Nephron progenitor cell (in vitro differentiated cells): ENCODE measurements around the gene SH3PXD2A.

Experiments used
- DNase-seq: peaks from one replicate; pipeline ENCODE4 v3.0.0; 2021
- H3K27ac Mint-ChIP-seq: 2 replicates; pipeline ENCODE4 v1.8.0; 2021; ENCODE audit warnings: mild to moderate bottlenecking, moderate library complexity, mixed read lengths
- H3K27me3 Mint-ChIP-seq: 2 replicates; pipeline ENCODE4 v1.8.0; 2021; ENCODE audit warnings: mild to moderate bottlenecking, low read depth, mixed read lengths; ENCODE audit not compliant: poor library complexity
- H3K36me3 Mint-ChIP-seq: 2 replicates; pipeline ENCODE4 v1.8.0; 2021; ENCODE audit warnings: low read depth, mixed read lengths
- H3K4me1 Mint-ChIP-seq: 2 replicates; pipeline ENCODE4 v1.8.0; 2021; ENCODE audit warnings: mixed read lengths
- H3K4me3 Mint-ChIP-seq: 2 replicates; pipeline ENCODE4 v1.8.0; 2021; ENCODE audit warnings: mild to moderate bottlenecking, moderate library complexity, mixed read lengths
- H3K9me3 Mint-ChIP-seq: 2 replicates; pipeline ENCODE4 v1.8.0; 2021; ENCODE audit warnings: mild to moderate bottlenecking, moderate library complexity, mixed read lengths
- TF ChIP-seq, protein P1 (sequence below): fragments of 200-600 bp; sonication (generic); IDR thresholded peaks from 2 replicates; pipeline ENCODE4 v1.5.0; 2021; ENCODE audit warnings: antibody characterized with exemption

SH3PXD2A gene

DNA sequence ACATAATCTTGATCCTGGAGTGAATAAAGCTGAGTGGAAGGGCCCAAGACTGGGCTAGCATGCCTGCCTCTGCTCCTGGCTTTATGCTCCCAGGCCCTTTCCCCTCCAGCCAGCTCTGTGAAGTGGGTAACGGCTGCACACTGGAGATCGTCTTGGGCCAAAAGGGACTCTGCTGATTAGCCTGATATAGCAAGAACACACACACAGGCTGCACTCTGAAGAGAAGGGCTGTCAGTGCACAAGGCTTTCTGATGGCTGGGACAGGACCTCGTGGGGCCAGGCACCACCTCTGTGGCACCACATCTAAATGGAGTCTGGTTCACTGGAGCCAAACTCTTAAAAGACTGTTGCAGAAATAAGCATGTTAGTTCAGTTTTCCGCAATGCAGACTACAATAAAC, 200.5 kb downstream of the SH3PXD2A start:
- Mint-ChIP-seq H3K27ac (no peak overlapping the region), H3K4me1 (peaks cover 25% of the 10 kb centered on the region), H3K9me3 (peaks cover 15% of the 10 kb centered on the region), H3K4me3 (no peak overlapping the region), H3K27me3 (peaks cover 6% of the 10 kb centered on the region), H3K36me3 (peaks cover 43% of the 10 kb centered on the region)
- no peak for DNase-seq
- TF ChIP-seq, protein P1, sequence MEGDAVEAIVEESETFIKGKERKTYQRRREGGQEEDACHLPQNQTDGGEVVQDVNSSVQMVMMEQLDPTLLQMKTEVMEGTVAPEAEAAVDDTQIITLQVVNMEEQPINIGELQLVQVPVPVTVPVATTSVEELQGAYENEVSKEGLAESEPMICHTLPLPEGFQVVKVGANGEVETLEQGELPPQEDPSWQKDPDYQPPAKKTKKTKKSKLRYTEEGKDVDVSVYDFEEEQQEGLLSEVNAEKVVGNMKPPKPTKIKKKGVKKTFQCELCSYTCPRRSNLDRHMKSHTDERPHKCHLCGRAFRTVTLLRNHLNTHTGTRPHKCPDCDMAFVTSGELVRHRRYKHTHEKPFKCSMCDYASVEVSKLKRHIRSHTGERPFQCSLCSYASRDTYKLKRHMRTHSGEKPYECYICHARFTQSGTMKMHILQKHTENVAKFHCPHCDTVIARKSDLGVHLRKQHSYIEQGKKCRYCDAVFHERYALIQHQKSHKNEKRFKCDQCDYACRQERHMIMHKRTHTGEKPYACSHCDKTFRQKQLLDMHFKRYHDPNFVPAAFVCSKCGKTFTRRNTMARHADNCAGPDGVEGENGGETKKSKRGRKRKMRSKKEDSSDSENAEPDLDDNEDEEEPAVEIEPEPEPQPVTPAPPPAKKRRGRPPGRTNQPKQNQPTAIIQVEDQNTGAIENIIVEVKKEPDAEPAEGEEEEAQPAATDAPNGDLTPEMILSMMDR, result no peak

DNA sequence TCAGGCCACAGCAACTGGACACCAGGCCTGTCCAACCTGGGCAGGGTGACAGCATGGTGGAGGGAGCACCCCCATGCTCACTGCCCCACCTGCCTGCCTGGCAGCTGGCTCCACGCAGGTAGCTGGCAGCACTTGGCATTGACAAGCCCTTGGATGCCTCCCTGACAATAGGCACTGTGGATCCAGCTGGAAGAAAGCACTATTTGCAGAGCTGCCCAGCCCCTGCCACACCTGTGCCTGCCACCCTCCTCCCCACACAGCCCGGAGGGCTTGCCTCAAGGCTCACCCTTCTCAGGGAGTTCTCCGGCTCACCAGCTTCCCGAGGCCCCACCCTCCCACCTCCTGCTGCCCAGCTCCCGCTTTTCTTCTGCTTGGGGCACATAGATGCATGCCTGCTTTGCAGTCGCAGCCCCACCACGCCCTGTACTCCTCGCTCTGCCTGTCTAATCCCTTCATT, 201.8 kb downstream of the SH3PXD2A start:
- Mint-ChIP-seq H3K27me3 (peaks cover 6% of the 10 kb centered on the region), H3K4me3 (no peak overlapping the region), H3K27ac (peak overlapping the region; percentile 9), H3K9me3 (peaks cover 15% of the 10 kb centered on the region), H3K4me1 (peaks cover 31% of the 10 kb centered on the region), H3K36me3 (peaks cover 34% of the 10 kb centered on the region)
- no peak for DNase-seq
- TF ChIP-seq, protein P1, result no peak

DNA sequence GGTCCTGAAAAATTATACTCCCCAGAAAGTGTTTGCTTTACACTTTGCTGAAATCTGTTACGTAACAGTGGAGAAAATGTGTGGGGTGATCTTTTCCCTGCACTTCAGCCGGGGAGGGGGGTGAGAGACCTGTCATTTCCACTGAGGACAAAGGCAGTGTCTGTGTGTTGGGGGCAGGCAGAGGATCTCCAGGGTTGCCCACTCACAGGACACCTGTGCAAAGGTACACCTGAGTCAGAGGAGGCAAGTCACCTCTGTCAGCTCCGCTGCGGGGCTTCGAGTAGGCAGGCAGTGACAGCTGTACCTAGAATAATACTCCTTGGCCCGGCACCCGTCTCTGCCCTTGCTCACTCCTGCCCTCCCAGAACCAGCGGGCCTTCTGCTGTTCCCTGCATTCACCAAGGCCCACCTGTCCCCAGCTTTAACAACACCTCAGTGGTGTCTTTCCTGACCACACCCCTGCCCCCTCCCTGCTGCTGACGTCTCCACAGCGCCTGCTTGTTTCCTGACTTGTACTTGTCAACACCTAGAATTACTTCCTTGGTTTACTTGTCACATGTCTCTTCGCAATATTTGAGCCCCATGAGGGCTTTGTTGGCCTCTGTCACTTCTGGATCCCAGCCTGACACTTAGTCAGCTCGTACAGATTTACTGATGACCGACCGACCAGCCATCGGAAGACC, 202.6 kb downstream of the SH3PXD2A start:
- TF ChIP-seq, protein P1, result no peak
- H3K27me3 Mint-ChIP-seq, result peaks cover 6% of the 10 kb centered on the region
- peaks cover 40% of the 10 kb centered on the region for H3K4me1 Mint-ChIP-seq
- H3K36me3 Mint-ChIP-seq, result peaks cover 25% of the 10 kb centered on the region
- no peak for DNase-seq
- H3K4me3 Mint-ChIP-seq, result no peak overlapping the region
- H3K27ac Mint-ChIP-seq, result no peak overlapping the region
- peaks cover 8% of the 10 kb centered on the region for H3K9me3 Mint-ChIP-seq

DNA sequence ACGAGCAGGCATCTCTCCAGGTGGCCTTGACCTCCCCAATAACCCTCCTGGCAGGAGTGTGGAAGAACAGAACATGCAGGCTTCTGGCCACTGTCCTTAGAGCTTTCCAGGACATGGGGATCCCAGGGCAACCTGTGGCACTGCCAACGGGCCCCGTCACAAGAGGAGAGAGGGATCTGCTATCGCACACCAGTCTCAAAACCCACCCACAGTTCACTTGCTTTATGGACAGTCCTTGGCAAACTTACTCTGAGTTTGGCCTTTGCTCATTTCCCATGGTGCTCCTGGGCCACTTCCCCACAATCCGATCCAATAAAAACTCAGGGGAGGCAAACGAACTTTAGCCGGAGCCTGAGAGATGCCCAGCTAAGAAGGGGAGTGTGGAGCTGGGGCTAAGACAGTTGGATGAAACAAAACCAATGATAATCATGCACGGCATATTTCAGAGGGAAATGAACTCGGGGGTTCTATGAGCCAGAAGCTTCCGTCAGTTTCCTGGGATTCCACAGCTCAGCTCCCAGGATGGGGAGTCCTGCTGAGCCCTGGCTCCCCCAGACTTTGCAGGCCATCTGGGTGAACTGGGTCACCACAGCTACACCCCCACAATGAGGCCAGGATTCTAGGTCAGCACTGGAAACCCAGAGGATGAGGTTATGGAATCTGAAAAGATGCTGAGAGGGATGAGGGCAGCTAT, 203.4 kb downstream of the SH3PXD2A start:
- H3K27me3 Mint-ChIP-seq, result peaks cover 6% of the 10 kb centered on the region
- H3K36me3 Mint-ChIP-seq, result peaks cover 17% of the 10 kb centered on the region
- TF ChIP-seq, protein P1, result no peak
- peaks cover 48% of the 10 kb centered on the region for H3K4me1 Mint-ChIP-seq
- H3K27ac Mint-ChIP-seq, result no peak overlapping the region
- DNase-seq, result no peak
- H3K9me3 Mint-ChIP-seq, result peaks cover 4% of the 10 kb centered on the region
- H3K4me3 Mint-ChIP-seq, result no peak overlapping the region

DNA sequence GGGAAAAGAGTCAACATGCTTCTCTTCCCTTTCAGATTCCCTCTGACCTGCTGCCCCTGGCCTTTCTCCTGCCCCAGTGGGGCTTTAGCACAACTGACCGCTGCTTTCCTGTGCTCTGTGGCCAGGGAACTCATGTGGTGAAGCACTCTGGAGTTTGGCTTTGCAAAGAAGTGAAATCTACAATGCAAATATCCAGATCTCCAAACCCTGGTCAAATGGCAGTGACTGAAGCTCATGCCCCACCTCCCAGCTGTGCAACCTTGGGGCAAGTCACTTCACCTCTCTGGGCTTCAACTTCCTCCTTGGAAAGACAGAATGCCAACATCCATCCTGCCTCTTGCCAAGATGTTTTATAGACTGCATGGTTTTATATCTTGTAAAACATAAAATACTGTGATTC, 204.0 kb downstream of the SH3PXD2A start:
- Mint-ChIP-seq H3K9me3 (peaks cover 4% of the 10 kb centered on the region), H3K4me1 (peaks cover 54% of the 10 kb centered on the region), H3K36me3 (peaks cover 16% of the 10 kb centered on the region), H3K27ac (no peak overlapping the region), H3K4me3 (no peak overlapping the region), H3K27me3 (peaks cover 6% of the 10 kb centered on the region)
- DNase-seq, result no peak
- TF ChIP-seq, protein P1, result no peak
